ENCODE results near the gene EXOC3L1. TPM values are rescaled to one million over a fixed set of nuclear protein-coding genes. Genes with fewer than 3 reads are reported as not detected.
A peak's percentile ranks its signal among the peaks of the same experiment; 100 is the strongest.

EXOC3L1 gene
- total RNA-seq, 2 donors from 2014 or later: 0.68 to 1.5 TPM

- no peak for DNase-seq (ENCODE audit: low spot score)
- no peak overlapping the region for H3K27ac ChIP-seq
- H3K27me3 ChIP-seq (replicated peaks; ENCODE audit: insufficient read depth): no peaks in the 10 kb centered on the region
- no peaks in the 10 kb centered on the region for H3K9me3 ChIP-seq
- TF ChIP-seq CTCF (IDR thresholded peaks at IDR 0.05): no peak
- no peak for ATAC-seq (ENCODE audit: insufficient number of reproducible peaks, low FRiP score, low read depth)
- H3K4me3 ChIP-seq: peak overlapping the region; percentile 81
- peaks cover 19 to 28% of the 10 kb centered on the region in 2 donors for H3K4me1 ChIP-seq (ENCODE audit: control insufficient read depth in 1 of 2, low read depth in 2 of 2)
- peaks cover 25% of the 10 kb centered on the region for H3K36me3 ChIP-seq
These were observed 1.6 kb upstream of the EXOC3L1 start for GRCh38 chr16:67191411-67191994.

GRCh38 chr16:67190448-67191399 is 788 bp upstream of the EXOC3L1 start:
- Histone ChIP-seq H3K27ac (no peak overlapping the region), H3K4me1 (ENCODE audit: control insufficient read depth in 1 of 2, low read depth in 2 of 2) (peaks cover 19 to 31% of the 10 kb centered on the region in 2 donors), H3K4me3 (no peak overlapping the region), H3K36me3 (peaks cover 17% of the 10 kb centered on the region), H3K9me3 (no peaks in the 10 kb centered on the region), H3K27me3 (replicated peaks; ENCODE audit: insufficient read depth) (no peaks in the 10 kb centered on the region)
- no peak for ATAC-seq (ENCODE audit: insufficient number of reproducible peaks, low FRiP score, low read depth)
- TF ChIP-seq CTCF (IDR thresholded peaks at IDR 0.05): no peak
- DNase-seq (ENCODE audit: low spot score): no peak

GRCh38 chr16:67188798-67189197 is 1.1 kb downstream of the EXOC3L1 start:
- Histone ChIP-seq H3K27ac (no peak overlapping the region), H3K9me3 (no peaks in the 10 kb centered on the region), H3K36me3 (no peaks in the 10 kb centered on the region), H3K27me3 (replicated peaks; ENCODE audit: insufficient read depth) (no peaks in the 10 kb centered on the region), H3K4me3 (no peak overlapping the region), H3K4me1 (ENCODE audit: control insufficient read depth in 1 of 2, low read depth in 2 of 2) (peaks cover 25 to 42% of the 10 kb centered on the region in 2 donors)
- DNase-seq (ENCODE audit: low spot score) (no peak), ATAC-seq (ENCODE audit: insufficient number of reproducible peaks, low FRiP score, low read depth) (no peak)
- TF ChIP-seq CTCF (IDR thresholded peaks at IDR 0.05): no peak

- ATAC-seq (ENCODE audit: insufficient number of reproducible peaks, low FRiP score, low read depth) (no peak), DNase-seq (ENCODE audit: low spot score) (no peak)
- Histone ChIP-seq H3K4me3 (no peak overlapping the region), H3K27ac (no peak overlapping the region), H3K27me3 (replicated peaks; ENCODE audit: insufficient read depth) (no peaks in the 10 kb centered on the region), H3K4me1 (ENCODE audit: control insufficient read depth in 1 of 2, low read depth in 2 of 2) (peaks cover 21 to 37% of the 10 kb centered on the region in 2 donors), H3K36me3 (no peaks in the 10 kb centered on the region), H3K9me3 (no peaks in the 10 kb centered on the region)
- no peak for TF ChIP-seq CTCF (IDR thresholded peaks at IDR 0.05)
These were observed 1.6 kb downstream of the EXOC3L1 start for GRCh38 chr16:67188323-67188722.

GRCh38 chr16:67187175-67187890 is 2.6 kb downstream of the EXOC3L1 start:
- TF ChIP-seq CTCF (IDR thresholded peaks at IDR 0.05): no peak
- no peaks in the 10 kb centered on the region for H3K9me3 ChIP-seq
- H3K27ac ChIP-seq: no peak overlapping the region
- H3K4me1 ChIP-seq (ENCODE audit: control insufficient read depth in 1 of 2, low read depth in 2 of 2): peaks cover 15 to 27% of the 10 kb centered on the region in 2 donors
- no peaks in the 10 kb centered on the region for H3K27me3 ChIP-seq (replicated peaks; ENCODE audit: insufficient read depth)
- DNase-seq (ENCODE audit: low spot score) (no peak), ATAC-seq (ENCODE audit: insufficient number of reproducible peaks, low FRiP score, low read depth) (no peak)
- no peak overlapping the region for H3K4me3 ChIP-seq
- no peaks in the 10 kb centered on the region for H3K36me3 ChIP-seq
